ENCODE results near the gene ARID3C. TPM values are rescaled to one million over a fixed set of nuclear protein-coding genes. Genes with fewer than 3 reads are reported as not detected.

Gene ARID3C
- total and polyA plus RNA-seq, 2 experiments from 2014 or later = 0.49 TPM; not detected in 1

DNA sequence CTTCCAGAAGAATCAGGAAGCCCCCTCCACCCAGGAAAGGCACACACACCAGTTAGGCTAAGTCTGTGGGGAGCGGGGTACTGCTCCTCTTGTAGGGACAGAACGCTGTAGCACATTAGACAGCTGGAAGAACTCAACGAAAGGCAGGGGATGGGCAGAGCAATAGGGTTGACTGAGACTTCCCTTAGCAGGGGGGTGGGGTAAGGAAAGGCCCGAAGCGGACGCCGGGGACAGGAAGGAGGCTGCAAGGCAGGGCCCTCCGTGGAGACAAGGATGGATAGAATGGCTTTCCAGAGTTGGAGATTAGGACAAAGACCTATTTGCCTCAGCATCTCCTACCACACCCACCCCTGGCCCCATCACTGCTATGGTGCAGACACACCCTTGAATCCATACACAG is 53.6 kb downstream of the ARID3C start:
- no peaks in the 10 kb centered on the region for H3K36me3 Mint-ChIP-seq (ENCODE audit: low read depth)
- peaks cover 11% of the 10 kb centered on the region; the same call in 1 of the 2 replicates for H3F3A ChIP-seq (replicated peaks; ENCODE audit: low read depth)
- no peak overlapping the region for H3K4me3 Mint-ChIP-seq
- no peaks in the 10 kb centered on the region for H3K79me2 ChIP-seq (replicated peaks; ENCODE audit: insufficient read depth)
- H3K4me2 ChIP-seq = no peak overlapping the region
- no peaks in the 10 kb centered on the region for H3K36me3 ChIP-seq (ENCODE audit: insufficient read depth)
- H3K27me3 ChIP-seq (ENCODE audit: insufficient read depth) = peaks cover 47% of the 10 kb centered on the region
- H3K4me1 ChIP-seq (ENCODE audit: insufficient read depth) = peaks cover 43% of the 10 kb centered on the region
- H3K9me3 Mint-ChIP-seq = no peaks in the 10 kb centered on the region
- H2AFZ ChIP-seq = no peak overlapping the region
- H3K27me3 Mint-ChIP-seq (ENCODE audit: insufficient read depth, low read depth, poor library complexity) = peaks cover 48% of the 10 kb centered on the region
- no peak overlapping the region for H3K27ac Mint-ChIP-seq
- no peaks in the 10 kb centered on the region for H3K9me2 ChIP-seq (ENCODE audit: insufficient read depth)
- H3K27ac ChIP-seq (ENCODE audit: low read depth) = no peak overlapping the region
- DNase-seq (ENCODE audit: low spot score) = no peak
- ATAC-seq = no peak
- H3K4me1 Mint-ChIP-seq = peaks cover 54% of the 10 kb centered on the region
- H4K20me1 ChIP-seq (replicated peaks; ENCODE audit: insufficient read depth) = peaks cover 7% of the 10 kb centered on the region; the same call in 1 of the 2 replicates
- no peak for TF ChIP-seq NANOG (IDR thresholded peaks at IDR 0.05; ENCODE audit: borderline replicate concordance)
- TF ChIP-seq, protein P1, sequence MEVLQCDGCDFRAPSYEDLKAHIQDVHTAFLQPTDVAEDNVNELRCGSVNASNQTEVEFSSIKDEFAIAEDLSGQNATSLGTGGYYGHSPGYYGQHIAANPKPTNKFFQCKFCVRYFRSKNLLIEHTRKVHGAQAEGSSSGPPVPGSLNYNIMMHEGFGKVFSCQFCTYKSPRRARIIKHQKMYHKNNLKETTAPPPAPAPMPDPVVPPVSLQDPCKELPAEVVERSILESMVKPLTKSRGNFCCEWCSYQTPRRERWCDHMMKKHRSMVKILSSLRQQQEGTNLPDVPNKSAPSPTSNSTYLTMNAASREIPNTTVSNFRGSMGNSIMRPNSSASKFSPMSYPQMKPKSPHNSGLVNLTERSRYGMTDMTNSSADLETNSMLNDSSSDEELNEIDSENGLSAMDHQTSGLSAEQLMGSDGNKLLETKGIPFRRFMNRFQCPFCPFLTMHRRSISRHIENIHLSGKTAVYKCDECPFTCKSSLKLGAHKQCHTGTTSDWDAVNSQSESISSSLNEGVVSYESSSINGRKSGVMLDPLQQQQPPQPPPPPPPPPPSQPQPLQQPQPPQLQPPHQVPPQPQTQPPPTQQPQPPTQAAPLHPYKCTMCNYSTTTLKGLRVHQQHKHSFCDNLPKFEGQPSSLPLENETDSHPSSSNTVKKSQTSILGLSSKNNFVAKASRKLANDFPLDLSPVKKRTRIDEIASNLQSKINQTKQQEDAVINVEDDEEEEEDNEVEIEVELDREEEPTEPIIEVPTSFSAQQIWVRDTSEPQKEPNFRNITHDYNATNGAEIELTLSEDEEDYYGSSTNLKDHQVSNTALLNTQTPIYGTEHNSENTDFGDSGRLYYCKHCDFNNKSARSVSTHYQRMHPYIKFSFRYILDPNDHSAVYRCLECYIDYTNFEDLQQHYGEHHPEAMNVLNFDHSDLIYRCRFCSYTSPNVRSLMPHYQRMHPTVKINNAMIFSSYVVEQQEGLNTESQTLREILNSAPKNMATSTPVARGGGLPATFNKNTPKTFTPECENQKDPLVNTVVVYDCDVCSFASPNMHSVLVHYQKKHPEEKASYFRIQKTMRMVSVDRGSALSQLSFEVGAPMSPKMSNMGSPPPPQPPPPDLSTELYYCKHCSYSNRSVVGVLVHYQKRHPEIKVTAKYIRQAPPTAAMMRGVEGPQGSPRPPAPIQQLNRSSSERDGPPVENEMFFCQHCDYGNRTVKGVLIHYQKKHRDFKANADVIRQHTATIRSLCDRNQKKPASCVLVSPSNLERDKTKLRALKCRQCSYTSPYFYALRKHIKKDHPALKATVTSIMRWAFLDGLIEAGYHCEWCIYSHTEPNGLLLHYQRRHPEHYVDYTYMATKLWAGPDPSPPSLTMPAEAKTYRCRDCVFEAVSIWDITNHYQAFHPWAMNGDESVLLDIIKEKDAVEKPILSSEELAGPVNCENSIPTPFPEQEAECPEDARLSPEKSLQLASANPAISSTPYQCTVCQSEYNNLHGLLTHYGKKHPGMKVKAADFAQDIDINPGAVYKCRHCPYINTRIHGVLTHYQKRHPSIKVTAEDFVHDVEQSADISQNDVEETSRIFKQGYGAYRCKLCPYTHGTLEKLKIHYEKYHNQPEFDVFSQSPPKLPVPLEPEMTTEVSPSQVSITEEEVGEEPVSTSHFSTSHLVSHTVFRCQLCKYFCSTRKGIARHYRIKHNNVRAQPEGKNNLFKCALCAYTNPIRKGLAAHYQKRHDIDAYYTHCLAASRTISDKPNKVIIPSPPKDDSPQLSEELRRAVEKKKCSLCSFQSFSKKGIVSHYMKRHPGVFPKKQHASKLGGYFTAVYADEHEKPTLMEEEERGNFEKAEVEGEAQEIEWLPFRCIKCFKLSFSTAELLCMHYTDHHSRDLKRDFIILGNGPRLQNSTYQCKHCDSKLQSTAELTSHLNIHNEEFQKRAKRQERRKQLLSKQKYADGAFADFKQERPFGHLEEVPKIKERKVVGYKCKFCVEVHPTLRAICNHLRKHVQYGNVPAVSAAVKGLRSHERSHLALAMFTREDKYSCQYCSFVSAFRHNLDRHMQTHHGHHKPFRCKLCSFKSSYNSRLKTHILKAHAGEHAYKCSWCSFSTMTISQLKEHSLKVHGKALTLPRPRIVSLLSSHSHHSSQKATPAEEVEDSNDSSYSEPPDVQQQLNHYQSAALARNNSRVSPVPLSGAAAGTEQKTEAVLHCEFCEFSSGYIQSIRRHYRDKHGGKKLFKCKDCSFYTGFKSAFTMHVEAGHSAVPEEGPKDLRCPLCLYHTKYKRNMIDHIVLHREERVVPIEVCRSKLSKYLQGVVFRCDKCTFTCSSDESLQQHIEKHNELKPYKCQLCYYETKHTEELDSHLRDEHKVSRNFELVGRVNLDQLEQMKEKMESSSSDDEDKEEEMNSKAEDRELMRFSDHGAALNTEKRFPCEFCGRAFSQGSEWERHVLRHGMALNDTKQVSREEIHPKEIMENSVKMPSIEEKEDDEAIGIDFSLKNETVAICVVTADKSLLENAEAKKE (CRISPR knock-in tag; IDR thresholded peaks at IDR 0.05) = no peak
- no peak for TF ChIP-seq STAT1 (IDR thresholded peaks at IDR 0.05; ENCODE audit: unreplicated experiment)
- no peak for TF ChIP-seq JUNB (IDR thresholded peaks at IDR 0.05; ENCODE audit: unreplicated experiment)
- TF ChIP-seq, protein P2, sequence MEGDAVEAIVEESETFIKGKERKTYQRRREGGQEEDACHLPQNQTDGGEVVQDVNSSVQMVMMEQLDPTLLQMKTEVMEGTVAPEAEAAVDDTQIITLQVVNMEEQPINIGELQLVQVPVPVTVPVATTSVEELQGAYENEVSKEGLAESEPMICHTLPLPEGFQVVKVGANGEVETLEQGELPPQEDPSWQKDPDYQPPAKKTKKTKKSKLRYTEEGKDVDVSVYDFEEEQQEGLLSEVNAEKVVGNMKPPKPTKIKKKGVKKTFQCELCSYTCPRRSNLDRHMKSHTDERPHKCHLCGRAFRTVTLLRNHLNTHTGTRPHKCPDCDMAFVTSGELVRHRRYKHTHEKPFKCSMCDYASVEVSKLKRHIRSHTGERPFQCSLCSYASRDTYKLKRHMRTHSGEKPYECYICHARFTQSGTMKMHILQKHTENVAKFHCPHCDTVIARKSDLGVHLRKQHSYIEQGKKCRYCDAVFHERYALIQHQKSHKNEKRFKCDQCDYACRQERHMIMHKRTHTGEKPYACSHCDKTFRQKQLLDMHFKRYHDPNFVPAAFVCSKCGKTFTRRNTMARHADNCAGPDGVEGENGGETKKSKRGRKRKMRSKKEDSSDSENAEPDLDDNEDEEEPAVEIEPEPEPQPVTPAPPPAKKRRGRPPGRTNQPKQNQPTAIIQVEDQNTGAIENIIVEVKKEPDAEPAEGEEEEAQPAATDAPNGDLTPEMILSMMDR (conservative IDR thresholded peaks at IDR 0.05; ENCODE audit: low read depth in 2 of 2) = no peak
- no peak for TF ChIP-seq ETS1 (IDR thresholded peaks at IDR 0.05)
- TF ChIP-seq POLR2AphosphoS5 (IDR thresholded peaks at IDR 0.05; ENCODE audit: low read depth) = no peak
- TF ChIP-seq ZNF114 (CRISPR knock-in tag; IDR thresholded peaks at IDR 0.05) = no peak
- no peak for TF ChIP-seq EZH2phosphoT487 (IDR thresholded peaks at IDR 0.05; ENCODE audit: unreplicated experiment)
- no peak for TF ChIP-seq CREB1 (CRISPR knock-in tag; IDR thresholded peaks at IDR 0.05; ENCODE audit: low read depth)
- TF ChIP-seq EZH2 (IDR thresholded peaks at IDR 0.05; ENCODE audit: low read depth, unreplicated experiment) = no peak
- no peak for TF ChIP-seq ZNF331 (CRISPR knock-in tag; IDR thresholded peaks at IDR 0.05; ENCODE audit: low read depth)
- TF ChIP-seq REST (IDR thresholded peaks at IDR 0.05; ENCODE audit: unreplicated experiment) = no peak
- H3K4me3 ChIP-seq = no peak overlapping the region

Data from GM23338 (cell line).